ENCODE data around the gene PDE7B. TPM values are rescaled to one million over a fixed set of nuclear protein-coding genes. Genes with fewer than 3 reads are reported as not detected.

The PDE7B gene
- total and polyA plus RNA-seq, 4 experiments from 2014 or later: 0.06 to 0.94 (median 0.28) TPM

- Mint-ChIP-seq H3K4me1 (peaks cover 0 to 7% (median 1%) of the 10 kb centered on the region in 4 donors), H3K36me3 (no peaks in the 10 kb centered on the region)
- intact Hi-C loops (cut with micrococcal nuclease): no loop called here
Measured at GRCh38 chr6:136033416-136033815, 181.9 kb downstream of the PDE7B start.

GRCh38 chr6:136034422-136034821 is 182.9 kb downstream of the PDE7B start:
- no peak for DNase-seq
- Mint-ChIP-seq H3K9me3 (no peaks in the 10 kb centered on the region), H3K27ac (no peak overlapping the region), H3K36me3 (no peaks in the 10 kb centered on the region), H3K27me3 (peaks cover 4 to 6% of the 10 kb centered on the region in 2 donors), H3K4me1 (peaks cover 0 to 7% (median 1%) of the 10 kb centered on the region in 4 donors), H3K4me3 (no peak overlapping the region)
- CTCF ChIA-PET (ENCODE audit: partially characterized antibody): no interaction called here
- intact Hi-C loops (cut with micrococcal nuclease): no loop called here
- Histone ChIP-seq H3K27me3 (ENCODE audit: insufficient read depth, low read length) (no peaks in the 10 kb centered on the region), H3K4me3 (ENCODE audit: low read length in 2 of 2) (no peak overlapping the region), H3K9me3 (ENCODE audit: control insufficient read depth in 1 of 2, low read length in 2 of 2) (no peaks in the 10 kb centered on the region), H3K4me1 (ENCODE audit: insufficient read depth, low read length) (no peaks in the 10 kb centered on the region), H3K27ac (ENCODE audit: low read depth, low read length) (no peak overlapping the region), H3K36me3 (ENCODE audit: insufficient read depth, low read length) (no peaks in the 10 kb centered on the region)
- POLR2A ChIA-PET (ENCODE audit: partially characterized antibody): no interaction called here

More at GRCh38 chr6:136033416-136033815, 181.9 kb downstream of the PDE7B start:
- Mint-ChIP-seq H3K9me3 (no peaks in the 10 kb centered on the region), H3K4me3 (no peak overlapping the region), H3K27me3 (peaks cover 4% of the 10 kb centered on the region in 2 donors), H3K27ac (peak overlapping the region in 1 of 7 donors; percentile 65)
- ChIA-PET CTCF (ENCODE audit: partially characterized antibody) (no interaction called here), POLR2A (ENCODE audit: partially characterized antibody) (no interaction called here)
- Histone ChIP-seq H3K4me3 (ENCODE audit: low read length in 2 of 2) (no peak overlapping the region), H3K4me1 (ENCODE audit: insufficient read depth, low read length) (no peaks in the 10 kb centered on the region), H3K36me3 (ENCODE audit: insufficient read depth, low read length) (no peaks in the 10 kb centered on the region), H3K27me3 (ENCODE audit: insufficient read depth, low read length) (no peaks in the 10 kb centered on the region), H3K9me3 (ENCODE audit: control insufficient read depth in 1 of 2, low read length in 2 of 2) (no peaks in the 10 kb centered on the region), H3K27ac (ENCODE audit: low read depth, low read length) (no peak overlapping the region)
- DNase-seq: no peak

GRCh38 chr6:136035378-136036070 is 184.0 kb downstream of the PDE7B start:
- Histone ChIP-seq H3K27ac (ENCODE audit: low read depth, low read length) (no peak overlapping the region), H3K9me3 (ENCODE audit: control insufficient read depth in 1 of 2, low read length in 2 of 2) (no peaks in the 10 kb centered on the region), H3K4me3 (ENCODE audit: low read length in 2 of 2) (no peak overlapping the region), H3K4me1 (ENCODE audit: insufficient read depth, low read length) (no peaks in the 10 kb centered on the region), H3K36me3 (ENCODE audit: insufficient read depth, low read length) (no peaks in the 10 kb centered on the region), H3K27me3 (ENCODE audit: insufficient read depth, low read length) (no peaks in the 10 kb centered on the region)
- intact Hi-C loops (cut with micrococcal nuclease): no loop called here
- Mint-ChIP-seq H3K4me1 (peaks cover 0 to 7% (median 1%) of the 10 kb centered on the region in 4 donors), H3K4me3 (no peak overlapping the region), H3K9me3 (no peaks in the 10 kb centered on the region), H3K27ac (no peak overlapping the region), H3K27me3 (peaks cover 5 to 6% of the 10 kb centered on the region in 2 donors), H3K36me3 (no peaks in the 10 kb centered on the region)
- no peak for DNase-seq
- ChIA-PET POLR2A (ENCODE audit: partially characterized antibody) (no interaction called here), CTCF (ENCODE audit: partially characterized antibody) (no interaction called here)

GRCh38 chr6:136036071-136036380 is 184.5 kb downstream of the PDE7B start:
- H3K36me3 ChIP-seq (ENCODE audit: insufficient read depth, low read length): no peaks in the 10 kb centered on the region
- H3K27ac ChIP-seq (ENCODE audit: low read depth, low read length): no peak overlapping the region
- H3K9me3 Mint-ChIP-seq: no peaks in the 10 kb centered on the region
- no peaks in the 10 kb centered on the region for H3K27me3 ChIP-seq (ENCODE audit: insufficient read depth, low read length)
- H3K4me3 Mint-ChIP-seq: no peak overlapping the region
- H3K27me3 Mint-ChIP-seq: peaks cover 6% of the 10 kb centered on the region in 2 donors
- H3K27ac Mint-ChIP-seq: no peak overlapping the region
- no peaks in the 10 kb centered on the region for H3K9me3 ChIP-seq (ENCODE audit: control insufficient read depth in 1 of 2, low read length in 2 of 2)
- H3K4me1 ChIP-seq (ENCODE audit: insufficient read depth, low read length): no peaks in the 10 kb centered on the region
- no peak overlapping the region for H3K4me3 ChIP-seq (ENCODE audit: low read length in 2 of 2)
- no peaks in the 10 kb centered on the region for H3K36me3 Mint-ChIP-seq
- POLR2A ChIA-PET (ENCODE audit: partially characterized antibody): no interaction called here
- no peak for DNase-seq
- CTCF ChIA-PET (ENCODE audit: partially characterized antibody): no interaction called here
- peaks cover 0 to 7% (median 1%) of the 10 kb centered on the region in 4 donors for H3K4me1 Mint-ChIP-seq
- intact Hi-C loops (cut with micrococcal nuclease): no loop called here

- Histone ChIP-seq H3K36me3 (ENCODE audit: insufficient read depth, low read length) (no peaks in the 10 kb centered on the region), H3K4me3 (ENCODE audit: low read length in 2 of 2) (no peak overlapping the region), H3K9me3 (ENCODE audit: control insufficient read depth in 1 of 2, low read length in 2 of 2) (no peaks in the 10 kb centered on the region), H3K27me3 (ENCODE audit: insufficient read depth, low read length) (no peaks in the 10 kb centered on the region), H3K4me1 (ENCODE audit: insufficient read depth, low read length) (no peaks in the 10 kb centered on the region), H3K27ac (ENCODE audit: low read depth, low read length) (no peak overlapping the region)
- no peak for DNase-seq
- ChIA-PET CTCF (ENCODE audit: partially characterized antibody) (no interaction called here), POLR2A (ENCODE audit: partially characterized antibody) (no interaction called here)
- Mint-ChIP-seq H3K4me1 (peaks cover 0 to 7% (median 1%) of the 10 kb centered on the region in 4 donors), H3K4me3 (no peak overlapping the region), H3K27me3 (peaks cover 6% of the 10 kb centered on the region in 2 donors), H3K9me3 (no peaks in the 10 kb centered on the region), H3K36me3 (no peaks in the 10 kb centered on the region), H3K27ac (no peak overlapping the region)
- intact Hi-C loops (cut with micrococcal nuclease): no loop called here
Measured at GRCh38 chr6:136036601-136037000, 185.1 kb downstream of the PDE7B start.

GRCh38 chr6:136037242-136037875 is 185.9 kb downstream of the PDE7B start:
- Histone ChIP-seq H3K4me1 (ENCODE audit: insufficient read depth, low read length) (no peaks in the 10 kb centered on the region), H3K36me3 (ENCODE audit: insufficient read depth, low read length) (no peaks in the 10 kb centered on the region), H3K4me3 (ENCODE audit: low read length in 2 of 2) (no peak overlapping the region), H3K27ac (ENCODE audit: low read depth, low read length) (no peak overlapping the region), H3K27me3 (ENCODE audit: insufficient read depth, low read length) (no peaks in the 10 kb centered on the region), H3K9me3 (ENCODE audit: control insufficient read depth in 1 of 2, low read length in 2 of 2) (no peaks in the 10 kb centered on the region)
- H3K36me3 Mint-ChIP-seq: no peaks in the 10 kb centered on the region
- H3K4me3 Mint-ChIP-seq: no peak overlapping the region
- POLR2A ChIA-PET (ENCODE audit: partially characterized antibody): no interaction called here
- CTCF ChIA-PET (ENCODE audit: partially characterized antibody): no interaction called here
- peaks cover 0 to 7% (median 1%) of the 10 kb centered on the region in 4 donors for H3K4me1 Mint-ChIP-seq
- H3K9me3 Mint-ChIP-seq: no peaks in the 10 kb centered on the region
- no peak for DNase-seq
- intact Hi-C loops (cut with micrococcal nuclease): no loop called here
- peaks cover 6% of the 10 kb centered on the region in 2 donors for H3K27me3 Mint-ChIP-seq
- no peak overlapping the region for H3K27ac Mint-ChIP-seq

- Histone ChIP-seq H3K4me1 (ENCODE audit: insufficient read depth, low read length) (no peaks in the 10 kb centered on the region), H3K9me3 (ENCODE audit: control insufficient read depth in 1 of 2, low read length in 2 of 2) (no peaks in the 10 kb centered on the region), H3K36me3 (ENCODE audit: insufficient read depth, low read length) (no peaks in the 10 kb centered on the region), H3K27me3 (ENCODE audit: insufficient read depth, low read length) (no peaks in the 10 kb centered on the region), H3K4me3 (ENCODE audit: low read length in 2 of 2) (no peak overlapping the region), H3K27ac (ENCODE audit: low read depth, low read length) (no peak overlapping the region)
- POLR2A ChIA-PET (ENCODE audit: partially characterized antibody): no interaction called here
- H3K27ac Mint-ChIP-seq: no peak overlapping the region
- no peaks in the 10 kb centered on the region for H3K36me3 Mint-ChIP-seq
- intact Hi-C loops (cut with micrococcal nuclease): no loop called here
- CTCF ChIA-PET (ENCODE audit: partially characterized antibody): no interaction called here
- no peaks in the 10 kb centered on the region for H3K9me3 Mint-ChIP-seq
- H3K4me1 Mint-ChIP-seq: peaks cover 0 to 7% (median 1%) of the 10 kb centered on the region in 4 donors
- DNase-seq: no peak
- no peak overlapping the region for H3K4me3 Mint-ChIP-seq
- H3K27me3 Mint-ChIP-seq: peaks cover 6% of the 10 kb centered on the region in 2 donors
Measured at GRCh38 chr6:136037876-136038460, 186.5 kb downstream of the PDE7B start.
